Peyer's patch (tissue), 4 donors: ENCODE results near the gene TPI1. TPM values are rescaled to one million over a fixed set of nuclear protein-coding genes. Genes with fewer than 3 reads are reported as not detected.
"Not testable (repeated sequence)": the region's sequence is repeated elsewhere in the genome, so short reads cannot be mapped to it uniquely, and the experiment has no call there.

ENCODE experiments used
- DNase-seq, 3 donors: peaks; one replicate each; pipeline ENCODE4 v3.0.0-alpha.2; 2017 to 2019
- H3K27ac ChIP-seq, 4 donors: fragments of 200-600 bp; sonication (generic); one replicate each; pipeline ENCODE4 v1.5.1; 2016 to 2019
- H3K27me3 ChIP-seq, 2 donors: fragments of 200-600 bp; sonication (generic); one replicate each; pipeline ENCODE4 v1.5.1; 2019
- H3K36me3 ChIP-seq, 3 donors: fragments of 200-600 bp; sonication (generic); one replicate each; pipeline ENCODE4 v1.5.1; 2016 to 2019
- H3K4me1 ChIP-seq, 4 donors: fragments of 200-600 bp; sonication (generic); one replicate each; pipeline ENCODE4 v1.5.1; 2016 to 2019
- H3K4me3 ChIP-seq, 4 donors: fragments of 200-600 bp; sonication (generic); 1 replicate in 3 of 4; 2 replicates in 1 of 4; pipeline ENCODE4 v1.5.1; 2016 to 2019; ENCODE audit warnings: mild to moderate bottlenecking in 1 of 4
- H3K9me3 ChIP-seq, 4 donors: fragments of 200-600 bp; sonication (generic); one replicate each; pipeline ENCODE4 v1.5.1; 2016 to 2019; ENCODE audit warnings: mild to moderate bottlenecking in 1 of 4
- POLR2A ChIP-seq, 2 donors: fragments of 450-650 bp; IDR thresholded peaks; one replicate each; pipeline ENCODE4 v1.5.1; 2017; ENCODE audit warnings: antibody characterized with exemption in 2 of 2, mild to moderate bottlenecking in 2 of 2, moderate library complexity in 2 of 2
- total RNA-seq, 4 donors: library from RNA; depleted of rRNA; stranded (reverse); fragments of >200 nt; gene quantifications; one replicate each; pipeline ENCODE4 v1.1.0, GENCODE V29; 2016
- TF ChIP-seq, protein P1 (sequence below), 6 experiments: fragments of 450-650 bp in 4 of 6; fragments of 200-600 bp in 2 of 6; sonication (generic) in 1 of 6; IDR thresholded peaks; one replicate each; pipeline ENCODE4 v1.5.1; 2017 to 2019; ENCODE audit warnings: antibody characterized with exemption in 6 of 6, mild to moderate bottlenecking in 3 of 6, moderate library complexity in 1 of 6

TPI1 gene
- total RNA-seq, 4 donors from 2014 or later, result 591 to 1,061 (median 658) TPM

DNA sequence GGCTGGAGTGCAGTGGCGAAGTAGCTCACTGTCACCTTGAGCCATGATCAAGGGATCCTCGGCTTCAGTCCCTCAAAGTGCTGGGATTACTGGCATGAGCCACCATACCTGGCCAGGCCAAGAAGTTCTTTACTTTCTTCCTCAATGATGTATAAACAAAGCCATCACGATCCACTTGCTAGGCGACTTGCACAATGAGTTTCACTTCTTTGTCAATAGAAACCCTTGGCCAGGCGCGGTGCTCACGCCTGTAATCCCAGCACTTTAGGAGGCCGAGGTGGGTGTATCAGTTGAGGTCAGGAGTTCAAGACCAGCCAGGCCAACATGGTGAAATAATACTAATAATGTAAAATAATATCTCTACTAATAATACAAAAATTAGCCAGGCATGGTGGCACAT is 20.1 kb downstream of the TPI1 start:
- DNase-seq, result no peak
- Histone ChIP-seq H3K27ac (no peak overlapping the region), H3K9me3 (no peaks in the 10 kb centered on the region), H3K4me3 (no peak overlapping the region), H3K36me3 (peaks cover 0 to 12% (median 0%) of the 10 kb centered on the region in 3 donors), H3K27me3 (no peaks in the 10 kb centered on the region), H3K4me1 (peaks cover 0 to 3% (median 0%) of the 10 kb centered on the region in 4 donors)
- no peak for TF ChIP-seq POLR2A (IDR thresholded peaks at IDR 0.05)
- TF ChIP-seq, protein P1, sequence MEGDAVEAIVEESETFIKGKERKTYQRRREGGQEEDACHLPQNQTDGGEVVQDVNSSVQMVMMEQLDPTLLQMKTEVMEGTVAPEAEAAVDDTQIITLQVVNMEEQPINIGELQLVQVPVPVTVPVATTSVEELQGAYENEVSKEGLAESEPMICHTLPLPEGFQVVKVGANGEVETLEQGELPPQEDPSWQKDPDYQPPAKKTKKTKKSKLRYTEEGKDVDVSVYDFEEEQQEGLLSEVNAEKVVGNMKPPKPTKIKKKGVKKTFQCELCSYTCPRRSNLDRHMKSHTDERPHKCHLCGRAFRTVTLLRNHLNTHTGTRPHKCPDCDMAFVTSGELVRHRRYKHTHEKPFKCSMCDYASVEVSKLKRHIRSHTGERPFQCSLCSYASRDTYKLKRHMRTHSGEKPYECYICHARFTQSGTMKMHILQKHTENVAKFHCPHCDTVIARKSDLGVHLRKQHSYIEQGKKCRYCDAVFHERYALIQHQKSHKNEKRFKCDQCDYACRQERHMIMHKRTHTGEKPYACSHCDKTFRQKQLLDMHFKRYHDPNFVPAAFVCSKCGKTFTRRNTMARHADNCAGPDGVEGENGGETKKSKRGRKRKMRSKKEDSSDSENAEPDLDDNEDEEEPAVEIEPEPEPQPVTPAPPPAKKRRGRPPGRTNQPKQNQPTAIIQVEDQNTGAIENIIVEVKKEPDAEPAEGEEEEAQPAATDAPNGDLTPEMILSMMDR (IDR thresholded peaks at IDR 0.05), result no peak

GRCh38 chr12:6888360-6888759 is 21.0 kb downstream of the TPI1 start:
- Histone ChIP-seq H3K36me3 (peaks cover 0 to 12% (median 0%) of the 10 kb centered on the region in 3 donors), H3K4me3 (no peak overlapping the region), H3K4me1 (peaks cover 0 to 3% (median 0%) of the 10 kb centered on the region in 4 donors), H3K9me3 (no peaks in the 10 kb centered on the region), H3K27me3 (no peaks in the 10 kb centered on the region), H3K27ac (no peak overlapping the region)
- no peak for TF ChIP-seq POLR2A (IDR thresholded peaks at IDR 0.05)
- TF ChIP-seq, protein P1 (IDR thresholded peaks at IDR 0.05), result no peak
- no peak for DNase-seq

GRCh38 chr12:6888794-6889193 is 21.5 kb downstream of the TPI1 start:
- H3K9me3 ChIP-seq, H3K4me3 ChIP-seq, H3K36me3 ChIP-seq, DNase-seq, H3K27me3 ChIP-seq, H3K27ac ChIP-seq, H3K4me1 ChIP-seq: not testable (repeated sequence)

DNA sequence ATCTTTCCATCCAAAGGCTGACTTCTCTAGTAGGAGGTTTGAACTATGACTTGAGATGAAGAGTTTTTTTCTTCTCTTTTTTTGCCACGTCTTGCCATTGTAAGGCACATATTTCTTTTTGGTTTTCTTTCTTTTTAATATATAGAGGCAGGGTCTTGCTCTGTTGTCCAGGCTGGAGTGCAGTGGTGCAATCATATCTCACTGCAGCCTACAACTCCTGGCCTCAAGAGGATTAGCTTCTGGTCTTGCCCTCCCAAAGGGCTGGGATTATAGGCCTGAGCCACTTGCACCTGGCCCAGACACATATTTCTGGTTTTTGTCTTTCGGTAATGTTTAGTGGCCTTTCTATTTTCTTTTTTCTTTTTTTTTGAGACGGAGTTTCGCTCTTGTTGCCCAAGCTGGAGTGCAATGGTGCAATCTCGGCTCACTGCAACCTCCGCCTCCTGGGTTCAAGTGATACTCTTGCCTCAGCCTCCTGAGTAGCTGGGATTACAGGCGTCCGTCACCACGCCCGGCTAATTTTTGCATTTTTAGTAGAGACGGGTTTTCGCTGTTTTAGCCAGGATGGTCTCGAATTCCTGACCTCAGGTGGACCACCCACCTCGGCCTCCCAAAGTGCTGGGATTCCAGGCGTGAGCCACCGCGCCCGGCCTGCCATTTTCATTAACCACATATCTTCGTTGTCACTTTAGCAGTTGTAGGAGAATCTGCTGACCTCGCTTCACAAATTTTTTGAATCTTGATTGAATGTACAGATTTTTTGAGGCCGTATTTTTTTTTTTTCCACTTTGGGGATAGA is 22.6 kb downstream of the TPI1 start:
- H3K36me3 ChIP-seq, DNase-seq, H3K4me3 ChIP-seq: not testable (repeated sequence)

GRCh38 chr12:6890789-6891645 is 23.7 kb downstream of the TPI1 start:
- peak overlapping the region; percentile 43 to 62 (median 47) for H3K4me3 ChIP-seq
- H3K4me1 ChIP-seq, result peaks cover 0 to 3% (median 0%) of the 10 kb centered on the region in 4 donors
- H3K36me3 ChIP-seq, result no peaks in the 10 kb centered on the region
- H3K27me3 ChIP-seq, result no peaks in the 10 kb centered on the region
- peak; percentile 99 for DNase-seq
- H3K27ac ChIP-seq, result peak overlapping the region; percentile 82 to 91 (median 87)
- peak; percentile 43 to 54 for TF ChIP-seq POLR2A (IDR thresholded peaks at IDR 0.05)
- TF ChIP-seq, protein P1 (IDR thresholded peaks at IDR 0.05), result peak; percentile 92 to 98 (median 94)
- no peaks in the 10 kb centered on the region for H3K9me3 ChIP-seq

More for the DNA sequence above, 22.6 kb downstream of the TPI1 start:
- H3K27me3 ChIP-seq, H3K4me1 ChIP-seq, H3K9me3 ChIP-seq: not testable (repeated sequence)
- peak overlapping the region; percentile 64 to 91 (median 87) for H3K27ac ChIP-seq

- H3K36me3 ChIP-seq, result no peaks in the 10 kb centered on the region
- no peaks in the 10 kb centered on the region for H3K9me3 ChIP-seq
- DNase-seq, result no peak
- peak overlapping the region; percentile 43 to 62 (median 47) for H3K4me3 ChIP-seq
- H3K27me3 ChIP-seq, result no peaks in the 10 kb centered on the region
- TF ChIP-seq, protein P1 (IDR thresholded peaks at IDR 0.05), result no peak
- no peak for TF ChIP-seq POLR2A (IDR thresholded peaks at IDR 0.05)
- peaks cover 0 to 3% (median 0%) of the 10 kb centered on the region in 4 donors for H3K4me1 ChIP-seq
- peak overlapping the region; percentile 82 to 91 (median 87) for H3K27ac ChIP-seq
Measured at GRCh38 chr12:6891646-6892001, 24.3 kb downstream of the TPI1 start.

GRCh38 chr12:6892683-6893082 is 25.4 kb downstream of the TPI1 start:
- not testable (repeated sequence) for H3K4me3 ChIP-seq, H3K9me3 ChIP-seq, H3K27me3 ChIP-seq, H3K36me3 ChIP-seq, DNase-seq, H3K27ac ChIP-seq, H3K4me1 ChIP-seq
